RWPE1 (cell line): ENCODE data around the gene MSMB.
"Not testable (repeated sequence)": the region's sequence is repeated elsewhere in the genome, so short reads cannot be mapped to it uniquely, and the experiment has no call there.

Experiments used
- CTCF ChIA-PET: fragments of 350-600 bp; sonication (Branson Sonifier 250); formaldehyde crosslinking; extraction: SDS; loops from one replicate; lab custom pipeline; 2021; lab: Yijun Ruan, JAX
- POLR2A ChIA-PET: fragments of 400-600 bp; formaldehyde crosslinking; extraction: SDS; loops from one replicate; lab custom pipeline; 2020; ENCODE audit warnings: antibody characterized with exemption; ENCODE audit not compliant: low non-redundant PET; lab: Yijun Ruan, JAX
- DNase-seq: peaks from one replicate; pipeline ENCODE4 v3.0.0; 2012; ENCODE audit warnings: low spot score
- H3K27ac ChIP-seq: fragments of 450-650 bp; 2 replicates; pipeline ENCODE4 v1.5.1; 2017
- TF ChIP-seq, protein P1 (sequence below): fragments of 450-650 bp; conservative IDR thresholded peaks from 2 replicates; pipeline ENCODE4 v1.5.1; 2017; ENCODE audit warnings: low read depth, mild to moderate bottlenecking

The MSMB gene, protein sequence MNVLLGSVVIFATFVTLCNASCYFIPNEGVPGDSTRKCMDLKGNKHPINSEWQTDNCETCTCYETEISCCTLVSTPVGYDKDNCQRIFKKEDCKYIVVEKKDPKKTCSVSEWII

DNA sequence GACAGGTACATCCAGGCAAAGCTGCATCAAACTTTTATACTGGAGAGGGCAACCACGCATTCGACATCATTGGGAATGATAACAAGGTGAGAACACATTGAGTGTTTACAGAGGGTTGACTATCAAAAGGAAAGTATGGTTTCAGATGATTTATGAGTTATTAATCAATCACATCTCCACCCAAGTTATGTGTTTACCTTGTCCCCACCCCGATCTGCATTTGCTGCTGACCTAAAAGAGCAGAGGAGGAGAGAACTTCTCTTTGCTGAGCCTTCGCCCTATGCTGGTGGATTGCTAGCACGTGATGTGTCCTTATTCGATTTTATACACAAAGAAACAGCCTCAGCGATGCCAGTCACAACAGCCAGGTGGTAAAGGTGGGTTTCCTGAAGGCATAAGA, at the start of gene MSMB:
Gene MSMB, minus strand, starts transcription at position 9 of the 400 bp plus-strand sequence. CDS start 32 bp downstream, outside the sequence.
- ChIA-PET POLR2A (no interaction called here), CTCF (no interaction called here)
- no peak for DNase-seq
- H3K27ac ChIP-seq, result no peak within 1 kb of the TSS
- TF ChIP-seq, protein P1, sequence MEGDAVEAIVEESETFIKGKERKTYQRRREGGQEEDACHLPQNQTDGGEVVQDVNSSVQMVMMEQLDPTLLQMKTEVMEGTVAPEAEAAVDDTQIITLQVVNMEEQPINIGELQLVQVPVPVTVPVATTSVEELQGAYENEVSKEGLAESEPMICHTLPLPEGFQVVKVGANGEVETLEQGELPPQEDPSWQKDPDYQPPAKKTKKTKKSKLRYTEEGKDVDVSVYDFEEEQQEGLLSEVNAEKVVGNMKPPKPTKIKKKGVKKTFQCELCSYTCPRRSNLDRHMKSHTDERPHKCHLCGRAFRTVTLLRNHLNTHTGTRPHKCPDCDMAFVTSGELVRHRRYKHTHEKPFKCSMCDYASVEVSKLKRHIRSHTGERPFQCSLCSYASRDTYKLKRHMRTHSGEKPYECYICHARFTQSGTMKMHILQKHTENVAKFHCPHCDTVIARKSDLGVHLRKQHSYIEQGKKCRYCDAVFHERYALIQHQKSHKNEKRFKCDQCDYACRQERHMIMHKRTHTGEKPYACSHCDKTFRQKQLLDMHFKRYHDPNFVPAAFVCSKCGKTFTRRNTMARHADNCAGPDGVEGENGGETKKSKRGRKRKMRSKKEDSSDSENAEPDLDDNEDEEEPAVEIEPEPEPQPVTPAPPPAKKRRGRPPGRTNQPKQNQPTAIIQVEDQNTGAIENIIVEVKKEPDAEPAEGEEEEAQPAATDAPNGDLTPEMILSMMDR, result no peak

DNA sequence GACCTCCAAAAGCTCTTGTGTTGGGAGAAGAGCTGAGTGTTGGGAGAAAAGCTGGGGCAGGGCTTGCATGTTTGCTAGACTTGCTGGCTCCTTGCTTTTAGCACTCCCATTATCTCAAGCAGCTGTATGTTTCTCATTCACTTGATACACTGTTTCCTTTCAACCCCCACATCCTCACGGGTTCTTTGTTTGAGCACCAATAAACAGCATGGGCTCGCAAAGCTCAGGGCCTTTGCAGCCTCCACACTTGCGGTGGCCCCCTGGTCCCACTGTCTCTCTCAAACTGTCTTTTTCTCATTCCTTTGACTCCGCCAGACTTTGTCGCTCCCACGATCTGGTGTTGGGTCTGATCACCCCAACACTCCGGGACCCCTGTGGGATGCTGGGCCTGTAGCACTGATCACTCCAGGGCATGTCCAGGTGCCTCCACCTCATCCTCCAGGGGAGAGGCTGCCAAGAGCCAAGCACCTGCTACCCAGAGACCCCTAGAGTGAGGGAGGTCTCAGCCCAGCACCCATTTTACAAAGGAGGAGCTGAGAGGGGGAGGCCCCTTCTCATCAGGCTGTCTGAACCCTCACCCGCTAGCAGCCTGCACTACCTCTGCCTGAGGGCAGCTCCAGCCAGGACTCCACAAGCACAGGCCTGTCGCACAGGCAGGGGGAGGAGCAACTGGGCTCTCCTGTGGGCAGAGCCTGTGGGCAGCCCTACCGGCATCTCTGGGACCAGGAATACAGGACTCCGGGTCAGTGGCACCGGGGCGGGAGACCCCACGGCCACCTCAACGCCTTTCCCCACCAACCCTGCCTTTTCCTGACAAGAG, 49.1 kb upstream of the MSMB start:
- ChIA-PET POLR2A (no interaction called here), CTCF (no interaction called here)
- H3K27ac ChIP-seq, result no peak overlapping the region
- TF ChIP-seq, protein P1, result no peak
- peak; percentile 6 for DNase-seq

DNA sequence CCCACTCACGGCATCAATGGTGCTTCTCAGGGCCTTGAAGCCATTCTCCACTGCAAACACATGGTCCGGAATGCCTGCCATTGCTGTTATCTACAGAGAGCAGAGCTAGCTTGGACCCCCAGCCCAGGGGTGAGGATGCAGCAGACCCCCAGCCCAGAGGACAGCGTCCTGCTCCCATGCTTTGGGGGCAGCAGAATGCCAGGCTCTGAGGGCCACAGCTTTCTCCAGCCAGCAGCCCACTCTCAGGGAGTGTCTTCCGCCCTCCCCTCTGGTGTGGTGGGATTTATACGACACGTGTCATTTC, 48.1 kb upstream of the MSMB start:
- CTCF ChIA-PET, result no interaction called here
- TF ChIP-seq, protein P1, result no peak
- no peak overlapping the region for H3K27ac ChIP-seq
- DNase-seq, result no peak
- POLR2A ChIA-PET, result no interaction called here

DNA sequence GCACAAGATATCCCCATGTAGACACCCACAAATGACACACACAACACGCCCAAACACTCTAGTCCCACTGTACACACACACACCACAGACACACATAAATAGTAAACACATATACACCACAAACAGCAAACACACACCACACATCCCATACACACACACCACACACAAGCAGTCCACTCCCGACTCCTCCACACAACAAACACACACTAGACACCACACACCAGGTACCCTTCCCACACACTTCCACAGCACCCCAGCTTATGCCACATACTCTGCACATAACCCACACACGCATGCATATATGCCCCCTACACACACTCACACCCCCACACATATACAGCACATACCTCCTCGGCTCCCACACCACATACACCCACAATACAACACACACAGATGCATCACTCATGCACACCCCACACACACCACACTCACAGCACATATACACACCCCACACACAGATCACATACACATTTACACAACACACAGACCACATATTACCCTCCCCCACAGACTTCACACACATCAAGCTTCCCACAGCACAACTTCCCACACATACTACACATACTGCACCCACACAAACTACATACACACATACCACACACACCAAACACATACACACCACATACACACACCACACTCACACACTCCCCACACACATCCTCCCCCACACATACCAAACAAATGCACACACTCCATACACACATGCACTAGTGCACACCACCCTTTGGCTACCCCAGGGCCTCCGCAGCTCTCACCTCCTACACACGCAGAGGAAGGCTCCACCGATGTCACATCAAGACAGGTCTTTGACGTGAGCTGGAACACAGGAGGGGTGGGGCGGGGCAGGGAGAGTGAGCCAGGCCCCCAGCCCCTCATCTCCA, 47.5 kb upstream of the MSMB start:
- DNase-seq, H3K27ac ChIP-seq, CTCF ChIA-PET, POLR2A ChIA-PET: not testable (repeated sequence)

DNA sequence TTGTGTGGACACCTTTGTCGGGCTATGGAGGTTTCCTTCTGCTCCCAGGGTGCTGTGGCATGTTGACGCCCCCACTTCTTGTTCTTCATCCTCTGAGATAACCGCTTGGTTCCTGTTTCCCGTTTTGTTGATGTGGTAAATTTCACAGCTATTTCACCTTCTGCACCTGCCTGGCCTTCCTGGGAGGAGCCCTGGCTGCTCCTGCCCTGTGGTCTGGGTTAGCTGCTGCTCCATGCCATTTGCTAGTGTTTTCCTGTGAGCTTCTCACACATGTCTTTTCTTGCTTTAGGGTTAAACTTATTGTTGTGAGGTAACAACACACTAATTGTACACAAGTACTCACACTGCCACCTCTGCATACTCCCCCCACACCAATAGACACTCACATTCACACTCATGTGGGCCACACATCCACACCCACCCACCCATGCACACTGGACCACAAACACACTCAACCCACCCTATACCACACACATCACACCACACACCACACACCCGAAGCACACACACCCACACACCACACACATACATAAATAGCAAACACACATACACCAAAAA, 46.5 kb upstream of the MSMB start:
- no peak overlapping the region for H3K27ac ChIP-seq
- ChIA-PET POLR2A (no interaction called here), CTCF (no interaction called here)
- DNase-seq, result no peak
- TF ChIP-seq, protein P1, result no peak

- DNase-seq, result no peak
- TF ChIP-seq, protein P1, result no peak
- CTCF ChIA-PET, result interaction anchor here (0.7 kb wide), 1 partner anchor 15 kb away, joined by 3 read pairs; no protein-coding TSS in a partner anchor
- POLR2A ChIA-PET, result no interaction called here
- H3K27ac ChIP-seq, result no peak overlapping the region
Measured at GRCh38 chr10:46091828-46092523, 45.9 kb upstream of the MSMB start.
